Body of pancreas (tissue), 4 donors: ENCODE results near the gene WDR7. TPM values are rescaled to one million over a fixed set of nuclear protein-coding genes. Genes with fewer than 3 reads are reported as not detected.

Experiments
- ATAC-seq: fragments of 150-250 bp; one replicate; pipeline ENCODE4 v1.9.1; 2016
- DNase-seq, 4 donors: peaks; one replicate each; pipeline ENCODE4 v3.0.0-alpha.2; 2019
- H3K27ac ChIP-seq, 4 donors: fragments of 200-600 bp; sonication (generic); 1 replicate in 3 of 4; 2 replicates in 1 of 4; pipeline versions ENCODE4 v1.5.1 to v1.6.1; 2016 to 2019; ENCODE audit warnings: mild to moderate bottlenecking in 1 of 4, mixed read lengths in 1 of 4, moderate library complexity in 1 of 4
- H3K27me3 ChIP-seq, 2 donors: fragments of 200-600 bp; sonication (generic); one replicate each; pipeline ENCODE4 v1.6.0; 2016; ENCODE audit warnings: mild to moderate bottlenecking in 1 of 2
- H3K36me3 ChIP-seq, 2 donors: fragments of 200-600 bp; sonication (generic); replicated peaks in 1 of 2; 2 replicates each; pipeline ENCODE4 v1.5.1; 2016; ENCODE audit warnings: low read depth in 2 of 2; ENCODE audit not compliant: insufficient read depth in 1 of 2
- H3K4me1 ChIP-seq: fragments of 200-600 bp; sonication (generic); one replicate; pipeline ENCODE4 v1.6.0; 2016
- H3K4me3 ChIP-seq, 2 donors: fragments of 200-600 bp; sonication (generic); 1 replicate in 1 of 2; 2 replicates in 1 of 2; pipeline ENCODE4 v1.5.1; 2016 to 2019
- H3K9me3 ChIP-seq, 3 donors: fragments of 200-600 bp; sonication (generic); 1 replicate in 2 of 3; 2 replicates in 1 of 3; pipeline ENCODE4 v1.5.1; 2016
- CTCF ChIP-seq, 7 experiments: fragments of 450-650 bp in 4 of 7; fragments of 200-600 bp in 3 of 7; sonication (generic) in 3 of 7; IDR thresholded peaks; one replicate each; pipeline ENCODE4 v1.5.1; 2016 to 2019; ENCODE audit warnings: antibody characterized with exemption in 7 of 7
- POLR2A ChIP-seq, 3 donors: fragments of 450-650 bp; IDR thresholded peaks; one replicate each; pipeline ENCODE4 v1.6.1; 2016; ENCODE audit warnings: antibody characterized with exemption in 3 of 3, mild to moderate bottlenecking in 2 of 3
- WGBS, 2 donors: methylation state at CpG; one replicate each; pipeline ENCODE4 v1.1.5; 2017; 5-methylcytosine and 5-hydroxymethylcytosine counted together
- intact Hi-C: fragments of 100-400 bp; cut with DNase I; formaldehyde crosslinking; loops from one replicate; pipeline ENCODE4 v1.15.1; 2023
- total RNA-seq, 2 donors: library from RNA; depleted of rRNA; stranded (reverse); fragments of >200 nt; gene quantifications; one replicate each; pipeline ENCODE4 v1.1.0, GENCODE V29; 2016

Gene WDR7
- total RNA-seq, 2 donors from 2014 or later = 16.3 to 21.4 TPM

- WGBS, 2 donors = 92 to 95% methylated on average over 4 of the region's 4 CpGs
- DNase-seq (no peak), ATAC-seq (no peak)
- Histone ChIP-seq H3K27ac (no peak overlapping the region), H3K4me1 (peaks cover 4% of the 10 kb centered on the region), H3K4me3 (no peak overlapping the region), H3K27me3 (no peaks in the 10 kb centered on the region), H3K9me3 (no peaks in the 10 kb centered on the region), H3K36me3 (no peaks in the 10 kb centered on the region)
- TF ChIP-seq POLR2A (IDR thresholded peaks at IDR 0.05) = no peak
- intact Hi-C loops = no loop called here
Measured at GRCh38 chr18:56945171-56946083, 294.3 kb downstream of the WDR7 start.

GRCh38 chr18:56947236-56947635 is 296.1 kb downstream of the WDR7 start:
- ATAC-seq (no peak), DNase-seq (no peak)
- intact Hi-C loops = no loop called here
- Histone ChIP-seq H3K27ac (no peak overlapping the region), H3K27me3 (no peaks in the 10 kb centered on the region), H3K9me3 (no peaks in the 10 kb centered on the region), H3K4me3 (no peak overlapping the region), H3K36me3 (no peaks in the 10 kb centered on the region), H3K4me1 (peaks cover 4% of the 10 kb centered on the region)
- TF ChIP-seq CTCF (IDR thresholded peaks at IDR 0.05) = no peak
- 89 to 96% methylated on average over 6 of the region's 6 CpGs for WGBS, 2 donors

- DNase-seq (no peak), ATAC-seq (no peak)
- H3K4me3 ChIP-seq = no peak overlapping the region
- H3K27ac ChIP-seq = no peak overlapping the region
- no peaks in the 10 kb centered on the region for H3K9me3 ChIP-seq
- H3K27me3 ChIP-seq = no peaks in the 10 kb centered on the region
- WGBS, 2 donors = 83 to 92% methylated on average over 6 of the region's 6 CpGs
- H3K4me1 ChIP-seq = peaks cover 4% of the 10 kb centered on the region
- no peaks in the 10 kb centered on the region for H3K36me3 ChIP-seq
- TF ChIP-seq CTCF (IDR thresholded peaks at IDR 0.05) = no peak
- TF ChIP-seq POLR2A (IDR thresholded peaks at IDR 0.05) = no peak
- intact Hi-C loops = no loop called here
Measured at GRCh38 chr18:56952026-56952425, 300.9 kb downstream of the WDR7 start.

- no peaks in the 10 kb centered on the region for H3K9me3 ChIP-seq
- 84 to 90% methylated on average over 3 of the region's 3 CpGs for WGBS, 2 donors
- no peak for TF ChIP-seq POLR2A (IDR thresholded peaks at IDR 0.05)
- TF ChIP-seq CTCF (IDR thresholded peaks at IDR 0.05) = no peak
- H3K4me3 ChIP-seq = no peak overlapping the region
- intact Hi-C loops = no loop called here
- peaks cover 4% of the 10 kb centered on the region for H3K4me1 ChIP-seq
- ATAC-seq (no peak), DNase-seq (no peak)
- H3K36me3 ChIP-seq = no peaks in the 10 kb centered on the region
- no peaks in the 10 kb centered on the region for H3K27me3 ChIP-seq
- no peak overlapping the region for H3K27ac ChIP-seq
Measured at GRCh38 chr18:56953428-56954198, 302.5 kb downstream of the WDR7 start.

- TF ChIP-seq POLR2A (IDR thresholded peaks at IDR 0.05) = no peak
- no peak for TF ChIP-seq CTCF (IDR thresholded peaks at IDR 0.05)
- intact Hi-C loops = no loop called here
- no peak overlapping the region for H3K27ac ChIP-seq
- no peaks in the 10 kb centered on the region for H3K36me3 ChIP-seq
- DNase-seq (no peak), ATAC-seq (no peak)
- no peaks in the 10 kb centered on the region for H3K4me1 ChIP-seq
- no peaks in the 10 kb centered on the region for H3K27me3 ChIP-seq
- WGBS, 2 donors = 87 to 98% methylated on average over 1 of the region's 1 CpG
- no peak overlapping the region for H3K4me3 ChIP-seq
- no peaks in the 10 kb centered on the region for H3K9me3 ChIP-seq
Measured at GRCh38 chr18:56955490-56955889, 304.3 kb downstream of the WDR7 start.
